Measurements from ENCODE around the gene HABP2.

The HABP2 gene

GRCh38 chr10:113549856-113550255 lies 3.0 kb upstream of the HABP2 start:
- TF ChIP-seq POLR2A (IDR thresholded peaks at IDR 0.05; ENCODE audit: extremely low read depth, insufficient read length) (no peak), CTCF (IDR thresholded peaks at IDR 0.05; ENCODE audit: low read depth, low read length) (no peak)
- no peak overlapping the region for H3K4me3 ChIP-seq (ENCODE audit: low read depth, low read length)
- no peak for DNase-seq (ENCODE audit: low read depth)

- TF ChIP-seq CTCF (IDR thresholded peaks at IDR 0.05; ENCODE audit: low read depth, low read length) = no peak
- no peak for TF ChIP-seq POLR2A (IDR thresholded peaks at IDR 0.05; ENCODE audit: extremely low read depth, insufficient read length)
- TF ChIP-seq MYC (IDR thresholded peaks at IDR 0.05; ENCODE audit: low read depth, low read length) = no peak
- TF ChIP-seq MAX (IDR thresholded peaks at IDR 0.05; ENCODE audit: low read depth, low read length) = no peak
- H3K4me3 ChIP-seq (ENCODE audit: low read depth, low read length) = no peak overlapping the region
- DNase-seq (ENCODE audit: low read depth) = no peak
Measured at GRCh38 chr10:113550365-113550764, 2.5 kb upstream of the HABP2 start.

- DNase-seq (ENCODE audit: low read depth) = no peak
- TF ChIP-seq CTCF (IDR thresholded peaks at IDR 0.05; ENCODE audit: low read depth, low read length) (no peak), POLR2A (IDR thresholded peaks at IDR 0.05; ENCODE audit: extremely low read depth, insufficient read length) (no peak), MYC (IDR thresholded peaks at IDR 0.05; ENCODE audit: low read depth, low read length) (no peak), MAX (IDR thresholded peaks at IDR 0.05; ENCODE audit: low read depth, low read length) (no peak)
- no peak overlapping the region for H3K4me3 ChIP-seq (ENCODE audit: low read depth, low read length)
Measured at GRCh38 chr10:113552014-113552413, 839 bp upstream of the HABP2 start.

GRCh38 chr10:113553149-113553548 lies 296 bp downstream of the HABP2 start:
- DNase-seq (ENCODE audit: low read depth) = no peak
- no peak overlapping the region for H3K4me3 ChIP-seq (ENCODE audit: low read depth, low read length)
- TF ChIP-seq MYC (IDR thresholded peaks at IDR 0.05; ENCODE audit: low read depth, low read length) = no peak
- TF ChIP-seq MAX (IDR thresholded peaks at IDR 0.05; ENCODE audit: low read depth, low read length) = no peak
- TF ChIP-seq POLR2A (IDR thresholded peaks at IDR 0.05; ENCODE audit: extremely low read depth, insufficient read length) = no peak
- TF ChIP-seq CTCF (IDR thresholded peaks at IDR 0.05; ENCODE audit: low read depth, low read length) = no peak

GRCh38 chr10:113554214-113554613 lies 1.4 kb downstream of the HABP2 start:
- TF ChIP-seq MAX (IDR thresholded peaks at IDR 0.05; ENCODE audit: low read depth, low read length) (no peak), MYC (IDR thresholded peaks at IDR 0.05; ENCODE audit: low read depth, low read length) (no peak), CTCF (IDR thresholded peaks at IDR 0.05; ENCODE audit: low read depth, low read length) (no peak), POLR2A (IDR thresholded peaks at IDR 0.05; ENCODE audit: extremely low read depth, insufficient read length) (no peak)
- no peak overlapping the region for H3K4me3 ChIP-seq (ENCODE audit: low read depth, low read length)
- no peak for DNase-seq (ENCODE audit: low read depth)

GRCh38 chr10:113555245-113555644 lies 2.4 kb downstream of the HABP2 start:
- H3K4me3 ChIP-seq (ENCODE audit: low read depth, low read length) = no peak overlapping the region
- TF ChIP-seq MAX (IDR thresholded peaks at IDR 0.05; ENCODE audit: low read depth, low read length) (no peak), CTCF (IDR thresholded peaks at IDR 0.05; ENCODE audit: low read depth, low read length) (no peak), MYC (IDR thresholded peaks at IDR 0.05; ENCODE audit: low read depth, low read length) (no peak), POLR2A (IDR thresholded peaks at IDR 0.05; ENCODE audit: extremely low read depth, insufficient read length) (no peak)
- DNase-seq (ENCODE audit: low read depth) = no peak
